Endothelial cell of umbilical vein (primary cell): Measurements from ENCODE around the gene HYPK. TPM values are rescaled to one million over a fixed set of nuclear protein-coding genes. Genes with fewer than 3 reads are reported as not detected.

Experiments
- BruUV-seq: library from RNA; stranded (reverse); fragments of 400-500 nt; replicated peaks from 2 replicates; lab custom pipeline; 2021; lab: Mats Ljungman, UMichigan
- CTCF ChIA-PET: fragments of 300-600, 350-600 bp; sonication (Branson Sonifier 250); formaldehyde crosslinking; loops from one replicate; lab custom pipeline; 2021; ENCODE audit warnings: antibody characterized with exemption, inconsistent platforms; lab: Charles Lee
- POLR2A ChIA-PET: fragments of 300-600, 350-600 bp; sonication (Branson Sonifier 250); formaldehyde crosslinking; loops from one replicate; lab custom pipeline; 2021; ENCODE audit warnings: antibody characterized with exemption, inconsistent platforms; lab: Charles Lee
- DNase-seq: peaks from one replicate; pipeline ENCODE4 v3.0.0-alpha.2; 2011; ENCODE audit warnings: low read depth, low spot score
- FAIRE-seq: peaks from 2 replicates; lab custom pipeline; 2011; peaks lifted over from hg19 to GRCh38; lab: Jason Lieb, UNC
- H2AFZ ChIP-seq: 2 replicates; pipeline ENCODE4 v1.6.0; 2012; ENCODE audit warnings: low read depth, low read length, control low read depth, inconsistent platforms
- H3K27ac ChIP-seq: 2 replicates; pipeline ENCODE4 v1.5.1; 2011; ENCODE audit warnings: low read depth, mild to moderate bottlenecking, control low read depth, low read length, moderate library complexity; ENCODE audit not compliant: insufficient read depth
- H3K27me3 ChIP-seq, 2 experiments: 2 replicates each; pipeline versions ENCODE4 v1.6.0 to v1.6.1; 2011; ENCODE audit warnings: low read length in 2 of 2, mixed read lengths in 1 of 2; ENCODE audit not compliant: control insufficient read depth in 2 of 2, insufficient read depth in 2 of 2
- H3K36me3 ChIP-seq, 2 experiments: 2 replicates in 1 of 2; 3 replicates in 1 of 2; pipeline ENCODE4 v1.5.1; 2011; ENCODE audit warnings: low read length in 2 of 2, mild to moderate bottlenecking in 1 of 2, moderate library complexity in 1 of 2; ENCODE audit not compliant: control insufficient read depth in 2 of 2, insufficient read depth in 2 of 2; ENCODE audit errors: extremely low read depth in 1 of 2
- H3K4me1 ChIP-seq: 3 replicates; pipeline ENCODE4 v1.5.1; 2011; ENCODE audit warnings: mild to moderate bottlenecking, low read length; ENCODE audit not compliant: control insufficient read depth, insufficient read depth; ENCODE audit errors: extremely low read depth
- H3K4me2 ChIP-seq: 2 replicates; pipeline ENCODE4 v1.6.1; 2011; ENCODE audit warnings: low read length, control low read depth, mixed read lengths; ENCODE audit not compliant: insufficient read depth
- H3K4me3 ChIP-seq, 3 experiments: fragments of 200-600 bp in 1 of 3; sonication (generic), shearing (Covaris generic) in 1 of 3; replicated peaks in 1 of 3; 2 replicates each; pipeline ENCODE4 v1.5.1; 2011 to 2016; ENCODE audit warnings: control low read depth in 3 of 3, low read length in 3 of 3, mild to moderate bottlenecking in 2 of 3, inconsistent platforms in 1 of 3, low read depth in 1 of 3, moderate library complexity in 1 of 3; ENCODE audit not compliant: insufficient read depth in 1 of 3
- H3K79me2 ChIP-seq: 2 replicates; pipeline ENCODE4 v1.6.0; 2012; ENCODE audit warnings: low read length, inconsistent platforms; ENCODE audit not compliant: control insufficient read depth, insufficient read depth
- H3K9ac ChIP-seq: replicated peaks from 2 replicates; pipeline ENCODE3; 2011; ENCODE audit warnings: low read length, control low read depth; ENCODE audit not compliant: insufficient read depth; ENCODE audit errors: extremely low read depth
- H3K9me1 ChIP-seq: replicated peaks from 3 replicates; pipeline ENCODE4 v1.6.0; 2011; ENCODE audit warnings: mild to moderate bottlenecking, low read length; ENCODE audit not compliant: control insufficient read depth, insufficient read depth; ENCODE audit errors: extremely low read depth
- H3K9me3 ChIP-seq: replicated peaks from 2 replicates; pipeline ENCODE4 v1.5.1; 2012; ENCODE audit warnings: low read length, inconsistent platforms; ENCODE audit not compliant: control insufficient read depth, insufficient read depth
- H4K20me1 ChIP-seq: replicated peaks from 2 replicates; pipeline ENCODE3; 2011; ENCODE audit warnings: mild to moderate bottlenecking, low read length; ENCODE audit not compliant: control insufficient read depth, insufficient read depth; ENCODE audit errors: extremely low read depth
- EZH2 ChIP-seq: IDR thresholded peaks from 2 replicates; pipeline ENCODE4 v1.6.1; 2012; ENCODE audit warnings: borderline replicate concordance, low read depth, mild to moderate bottlenecking, moderate library complexity, low read length, inconsistent platforms; ENCODE audit not compliant: severe bottlenecking
- FOS ChIP-seq: IDR thresholded peaks from 2 replicates; pipeline ENCODE4 v1.6.1; 2011; ENCODE audit warnings: mild to moderate bottlenecking, low read length, moderate library complexity, borderline replicate concordance; ENCODE audit not compliant: insufficient read depth
- GATA2 ChIP-seq: IDR thresholded peaks from 2 replicates; pipeline ENCODE4 v1.7.0; 2011; ENCODE audit warnings: low read depth, mild to moderate bottlenecking, moderate library complexity, mixed read lengths, low read length; ENCODE audit not compliant: insufficient read length, insufficient read depth
- JUN ChIP-seq: IDR thresholded peaks from 2 replicates; pipeline ENCODE4 v1.6.1; 2011; ENCODE audit warnings: borderline replicate concordance, low read depth; ENCODE audit not compliant: insufficient read length, insufficient read depth
- MYC ChIP-seq: IDR thresholded peaks from one replicate; pipeline ENCODE4 v1.6.1; 2011; ENCODE audit warnings: mild to moderate bottlenecking, low read depth, low read length
- POLR2A ChIP-seq: IDR thresholded peaks from 2 replicates; pipeline ENCODE4 v1.6.1; 2012; ENCODE audit warnings: low read depth, mild to moderate bottlenecking, control low read depth, low read length
- POLR2AphosphoS5 ChIP-seq: IDR thresholded peaks from 2 replicates; pipeline ENCODE4 v1.6.1; 2012; ENCODE audit warnings: low read depth, mild to moderate bottlenecking, control low read depth, low read length, moderate library complexity; ENCODE audit not compliant: insufficient read depth
- dilution Hi-C: fragments of 300-500 bp; cut with MboI; formaldehyde crosslinking; loops from one replicate; pipeline ENCODE4 v1.15.0; 2019; ENCODE audit warnings: low sequenced_read_pairs; ENCODE audit not compliant: extremely low pct_ligation_motif_present
- intact Hi-C: fragments of 100-400 bp; cut with micrococcal nuclease; formaldehyde crosslinking; loops from one replicate; pipeline ENCODE4 v1.10.0; 2022
- polyA plus RNA-seq, 4 experiments: library from polyadenylated mRNA; depleted of rRNA in 3 of 4; stranded (reverse) in 3 of 4; unstranded in 1 of 4; fragments of >200 nt; gene quantifications; 2 replicates each; pipeline versions ENCODE4 v1.2.1 to v1.2.3, GENCODE V29; 2011 to 2012; ENCODE audit warnings: missing spikeins in 1 of 4
- total RNA-seq: library from RNA; stranded (reverse); gene quantifications from 2 replicates; pipeline ENCODE4 v1.2.3, GENCODE V29; 2021
- TF ChIP-seq, protein P1 (sequence below), 2 donors: IDR thresholded peaks; 1 replicate in 1 of 2; 2 replicates in 1 of 2; pipeline ENCODE4 v1.5.1; 2011; ENCODE audit warnings: low read length in 2 of 2, mild to moderate bottlenecking in 2 of 2, moderate library complexity in 2 of 2, control low read depth in 1 of 2, inconsistent platforms in 1 of 2, low read depth in 1 of 2; ENCODE audit not compliant: insufficient read depth in 1 of 2; ENCODE audit errors: extremely low read depth in 1 of 2
- TF ChIP-seq, protein P2 (sequence below): IDR thresholded peaks from 2 replicates; pipeline ENCODE4 v1.6.1; 2011; ENCODE audit not compliant: insufficient read depth, insufficient read length

The HYPK gene
- total and polyA plus RNA-seq, 2 donors (not counting 3 experiments of a cell fraction or from before 2014, with no cell fraction given) = 5.2 to 17.8 TPM

DNA sequence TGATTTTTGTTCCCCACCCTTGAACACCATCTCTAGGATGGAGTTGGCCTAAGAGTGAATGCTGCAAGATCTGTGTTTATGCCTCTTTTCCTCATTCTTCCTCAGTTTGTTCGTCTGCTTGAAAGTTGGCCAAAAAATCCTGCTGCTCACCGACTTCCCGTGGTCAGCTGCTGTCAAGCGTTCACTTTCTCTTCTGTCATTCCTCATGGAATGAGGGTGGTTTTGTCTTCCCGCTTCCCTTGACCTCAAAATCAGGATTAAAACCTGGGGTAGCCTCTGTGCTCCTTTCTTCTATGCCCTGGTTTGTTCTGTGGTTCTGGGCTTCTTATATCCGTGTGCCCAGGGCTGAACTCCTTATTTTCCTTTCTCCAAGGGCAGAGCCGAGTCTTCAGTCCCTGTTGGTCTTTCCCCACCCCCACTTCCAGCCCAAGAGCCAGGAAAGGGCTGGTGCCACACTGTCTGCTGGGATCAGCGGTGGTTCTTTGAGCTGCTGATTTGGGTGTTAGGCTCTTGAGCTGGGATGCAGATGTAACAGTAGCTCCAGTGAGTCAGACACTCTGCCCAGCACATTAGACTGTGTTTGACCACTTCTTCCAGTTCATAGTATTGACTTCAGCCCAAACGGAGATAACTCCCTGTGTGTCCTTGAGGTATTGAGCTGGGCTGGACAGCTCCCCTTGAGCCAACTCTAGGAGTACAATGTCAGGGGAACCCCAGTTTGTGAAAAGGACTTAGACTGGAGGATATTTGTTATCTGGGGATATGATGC lies 5.9 kb upstream of the HYPK start:
- Histone ChIP-seq H3K4me1 (peaks cover 21% of the 10 kb centered on the region), H4K20me1 (no peaks in the 10 kb centered on the region), H2AFZ (no peak overlapping the region), H3K79me2 (peaks cover 31% of the 10 kb centered on the region), H3K9me1 (no peaks in the 10 kb centered on the region), H3K36me3 (peaks cover 21 to 26% of the 10 kb centered on the region in 2 experiments), H3K27me3 (no peaks in the 10 kb centered on the region), H3K9me3 (no peaks in the 10 kb centered on the region), H3K4me3 (no peak overlapping the region), H3K9ac (no peak overlapping the region), H3K4me2 (peak overlapping the region; percentile 36), H3K27ac (peak overlapping the region; percentile 7)
- TF ChIP-seq EZH2 (no peak), POLR2A (no peak), POLR2AphosphoS5 (no peak), GATA2 (no peak), MYC (no peak), JUN (no peak), FOS (no peak)
- TF ChIP-seq, protein P1, sequence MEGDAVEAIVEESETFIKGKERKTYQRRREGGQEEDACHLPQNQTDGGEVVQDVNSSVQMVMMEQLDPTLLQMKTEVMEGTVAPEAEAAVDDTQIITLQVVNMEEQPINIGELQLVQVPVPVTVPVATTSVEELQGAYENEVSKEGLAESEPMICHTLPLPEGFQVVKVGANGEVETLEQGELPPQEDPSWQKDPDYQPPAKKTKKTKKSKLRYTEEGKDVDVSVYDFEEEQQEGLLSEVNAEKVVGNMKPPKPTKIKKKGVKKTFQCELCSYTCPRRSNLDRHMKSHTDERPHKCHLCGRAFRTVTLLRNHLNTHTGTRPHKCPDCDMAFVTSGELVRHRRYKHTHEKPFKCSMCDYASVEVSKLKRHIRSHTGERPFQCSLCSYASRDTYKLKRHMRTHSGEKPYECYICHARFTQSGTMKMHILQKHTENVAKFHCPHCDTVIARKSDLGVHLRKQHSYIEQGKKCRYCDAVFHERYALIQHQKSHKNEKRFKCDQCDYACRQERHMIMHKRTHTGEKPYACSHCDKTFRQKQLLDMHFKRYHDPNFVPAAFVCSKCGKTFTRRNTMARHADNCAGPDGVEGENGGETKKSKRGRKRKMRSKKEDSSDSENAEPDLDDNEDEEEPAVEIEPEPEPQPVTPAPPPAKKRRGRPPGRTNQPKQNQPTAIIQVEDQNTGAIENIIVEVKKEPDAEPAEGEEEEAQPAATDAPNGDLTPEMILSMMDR (IDR thresholded peaks at IDR 0.05; ENCODE audit: extremely low read depth in 1 of 2, insufficient read depth in 1 of 2, low read depth in 1 of 2, low read length in 2 of 2) = no peak
- TF ChIP-seq, protein P2, sequence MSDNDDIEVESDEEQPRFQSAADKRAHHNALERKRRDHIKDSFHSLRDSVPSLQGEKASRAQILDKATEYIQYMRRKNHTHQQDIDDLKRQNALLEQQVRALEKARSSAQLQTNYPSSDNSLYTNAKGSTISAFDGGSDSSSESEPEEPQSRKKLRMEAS = no peak
- intact Hi-C loops = no loop called here
- DNase-seq (peak; percentile 9), FAIRE-seq (peak; percentile 84)
- CTCF ChIA-PET = interaction anchor here (0.8 to 1.1 kb wide), 2 partner anchors 18 to 707 kb away, joined by 3 to 4 read pairs; partner anchors contain the start of gene ELL3
- no TSS peak for BruUV-seq
- POLR2A ChIA-PET = no interaction called here
- dilution Hi-C loops = no loop called here
